ENCODE results near the gene ARHGAP42. TPM values are rescaled to one million over a fixed set of nuclear protein-coding genes. Genes with fewer than 3 reads are reported as not detected.

The ARHGAP42 gene
- total RNA-seq, 2 donors from 2014 or later, result 5.6 to 13.8 TPM

- H3K27me3 ChIP-seq (replicated peaks; ENCODE audit: insufficient read depth), result no peaks in the 10 kb centered on the region
- H3K4me3 ChIP-seq, result no peak overlapping the region
- H3K4me1 ChIP-seq (ENCODE audit: control insufficient read depth in 1 of 2, low read depth in 2 of 2), result no peaks in the 10 kb centered on the region
- TF ChIP-seq, protein P1, sequence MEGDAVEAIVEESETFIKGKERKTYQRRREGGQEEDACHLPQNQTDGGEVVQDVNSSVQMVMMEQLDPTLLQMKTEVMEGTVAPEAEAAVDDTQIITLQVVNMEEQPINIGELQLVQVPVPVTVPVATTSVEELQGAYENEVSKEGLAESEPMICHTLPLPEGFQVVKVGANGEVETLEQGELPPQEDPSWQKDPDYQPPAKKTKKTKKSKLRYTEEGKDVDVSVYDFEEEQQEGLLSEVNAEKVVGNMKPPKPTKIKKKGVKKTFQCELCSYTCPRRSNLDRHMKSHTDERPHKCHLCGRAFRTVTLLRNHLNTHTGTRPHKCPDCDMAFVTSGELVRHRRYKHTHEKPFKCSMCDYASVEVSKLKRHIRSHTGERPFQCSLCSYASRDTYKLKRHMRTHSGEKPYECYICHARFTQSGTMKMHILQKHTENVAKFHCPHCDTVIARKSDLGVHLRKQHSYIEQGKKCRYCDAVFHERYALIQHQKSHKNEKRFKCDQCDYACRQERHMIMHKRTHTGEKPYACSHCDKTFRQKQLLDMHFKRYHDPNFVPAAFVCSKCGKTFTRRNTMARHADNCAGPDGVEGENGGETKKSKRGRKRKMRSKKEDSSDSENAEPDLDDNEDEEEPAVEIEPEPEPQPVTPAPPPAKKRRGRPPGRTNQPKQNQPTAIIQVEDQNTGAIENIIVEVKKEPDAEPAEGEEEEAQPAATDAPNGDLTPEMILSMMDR (IDR thresholded peaks at IDR 0.05), result no peak
- no peaks in the 10 kb centered on the region for H3K9me3 ChIP-seq
- DNase-seq (ENCODE audit: low spot score) (no peak), ATAC-seq (ENCODE audit: insufficient number of reproducible peaks, low FRiP score, low read depth) (no peak)
- no peaks in the 10 kb centered on the region for H3K36me3 ChIP-seq
- no peak overlapping the region for H3K27ac ChIP-seq
These were observed 180.5 kb downstream of the ARHGAP42 start for GRCh38 chr11:100867606-100868005.

DNA sequence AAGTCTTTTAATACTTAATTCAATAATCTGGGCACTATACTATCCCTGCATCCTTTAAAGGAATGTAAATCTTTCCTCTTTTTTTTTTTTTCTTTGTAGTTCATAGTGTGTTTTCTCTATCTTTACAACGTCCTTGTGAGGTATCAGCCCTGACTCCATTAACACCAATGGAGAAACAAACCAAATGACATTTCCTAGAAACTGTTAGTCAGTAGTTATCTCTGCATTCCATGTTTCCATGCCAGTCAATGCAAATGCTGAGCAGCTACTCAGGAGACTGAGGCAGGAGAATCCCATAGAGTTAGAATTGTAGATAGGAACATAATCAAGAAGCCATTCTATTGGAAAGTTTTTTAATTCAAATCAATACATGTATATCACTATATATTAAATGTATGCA is 182.2 kb downstream of the ARHGAP42 start:
- Histone ChIP-seq H3K4me1 (ENCODE audit: control insufficient read depth in 1 of 2, low read depth in 2 of 2) (no peaks in the 10 kb centered on the region), H3K9me3 (no peaks in the 10 kb centered on the region), H3K36me3 (no peaks in the 10 kb centered on the region), H3K27ac (no peak overlapping the region), H3K4me3 (no peak overlapping the region), H3K27me3 (replicated peaks; ENCODE audit: insufficient read depth) (no peaks in the 10 kb centered on the region)
- ATAC-seq (ENCODE audit: insufficient number of reproducible peaks, low FRiP score, low read depth) (no peak), DNase-seq (ENCODE audit: low spot score) (no peak)
- TF ChIP-seq, protein P1 (IDR thresholded peaks at IDR 0.05), result no peak

DNA sequence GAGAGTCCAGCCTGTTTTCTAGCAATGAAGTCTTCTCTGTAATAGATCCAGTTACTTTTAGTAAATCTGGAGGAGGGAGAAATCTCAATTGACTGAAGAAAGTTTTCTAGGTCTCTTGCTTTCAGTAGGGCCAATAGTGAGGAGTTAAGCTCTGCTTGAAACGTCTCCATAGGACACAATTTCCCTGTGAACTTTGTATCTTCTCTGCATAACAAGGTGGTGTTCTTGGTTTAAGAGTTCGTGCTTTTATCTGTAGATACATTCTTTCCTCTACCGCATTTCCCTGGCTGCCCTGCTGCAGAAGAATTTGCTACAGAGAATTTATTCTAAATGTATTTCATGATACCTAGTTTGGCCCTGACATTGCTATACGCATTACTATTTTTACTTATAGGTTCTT is 183.1 kb downstream of the ARHGAP42 start:
- TF ChIP-seq, protein P1 (IDR thresholded peaks at IDR 0.05), result no peak
- DNase-seq (ENCODE audit: low spot score), result no peak
- Histone ChIP-seq H3K4me1 (ENCODE audit: control insufficient read depth in 1 of 2, low read depth in 2 of 2) (no peaks in the 10 kb centered on the region), H3K4me3 (no peak overlapping the region), H3K36me3 (no peaks in the 10 kb centered on the region), H3K27ac (no peak overlapping the region), H3K9me3 (no peaks in the 10 kb centered on the region), H3K27me3 (replicated peaks; ENCODE audit: insufficient read depth) (no peaks in the 10 kb centered on the region)
- no peak for ATAC-seq (ENCODE audit: insufficient number of reproducible peaks, low FRiP score, low read depth)

DNA sequence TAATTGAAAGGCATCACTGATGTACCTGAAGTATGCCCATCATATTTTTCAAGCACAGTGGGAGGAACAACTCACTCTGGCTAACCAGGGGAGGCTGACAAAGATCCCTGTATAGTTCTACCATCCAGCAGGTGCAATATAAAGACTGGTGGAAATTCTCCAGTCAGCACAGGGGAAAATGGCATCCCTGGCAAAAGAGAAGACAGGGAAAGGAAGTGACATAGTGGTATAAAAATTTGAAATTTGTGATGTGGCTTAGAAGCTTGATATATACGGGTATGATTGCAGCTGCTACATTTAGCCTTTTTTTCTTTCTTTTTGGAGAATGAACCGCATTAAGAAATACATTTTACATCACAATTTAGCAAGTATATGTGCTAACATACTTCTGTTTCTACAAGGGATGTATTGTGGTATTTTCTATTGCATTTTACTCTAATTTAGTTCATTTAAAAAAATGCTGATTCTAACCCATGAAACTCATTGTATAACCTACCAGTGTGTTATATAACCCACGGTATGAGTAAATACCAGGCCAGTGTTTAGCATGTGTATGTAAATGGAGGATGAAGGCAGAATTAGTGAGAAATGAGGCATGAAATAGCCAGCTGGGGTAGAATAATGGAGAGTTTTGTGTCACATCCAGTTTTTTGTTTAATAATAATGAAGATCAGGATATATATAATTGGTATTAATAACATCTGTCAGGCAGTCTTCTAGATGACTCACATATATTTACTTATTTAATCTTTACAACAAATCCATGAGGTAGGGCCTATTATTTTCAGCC is 186.1 kb downstream of the ARHGAP42 start:
- Histone ChIP-seq H3K4me3 (no peak overlapping the region), H3K4me1 (ENCODE audit: control insufficient read depth in 1 of 2, low read depth in 2 of 2) (no peaks in the 10 kb centered on the region), H3K27ac (no peak overlapping the region), H3K36me3 (no peaks in the 10 kb centered on the region), H3K9me3 (no peaks in the 10 kb centered on the region), H3K27me3 (replicated peaks; ENCODE audit: insufficient read depth) (no peaks in the 10 kb centered on the region)
- ATAC-seq (ENCODE audit: insufficient number of reproducible peaks, low FRiP score, low read depth), result no peak
- DNase-seq (ENCODE audit: low spot score), result no peak
- TF ChIP-seq, protein P1 (IDR thresholded peaks at IDR 0.05), result no peak

GRCh38 chr11:100874203-100874602 is 187.1 kb downstream of the ARHGAP42 start:
- H3K36me3 ChIP-seq, result no peaks in the 10 kb centered on the region
- DNase-seq (ENCODE audit: low spot score) (no peak), ATAC-seq (ENCODE audit: insufficient number of reproducible peaks, low FRiP score, low read depth) (no peak)
- no peak overlapping the region for H3K4me3 ChIP-seq
- H3K27me3 ChIP-seq (replicated peaks; ENCODE audit: insufficient read depth), result no peaks in the 10 kb centered on the region
- no peak overlapping the region for H3K27ac ChIP-seq
- no peaks in the 10 kb centered on the region for H3K4me1 ChIP-seq (ENCODE audit: control insufficient read depth in 1 of 2, low read depth in 2 of 2)
- TF ChIP-seq, protein P1 (IDR thresholded peaks at IDR 0.05), result no peak
- H3K9me3 ChIP-seq, result no peaks in the 10 kb centered on the region
